ENCODE measurements around the gene CRADD.

Gene CRADD

GRCh38 chr12:93902736-93903562 lies 225.8 kb downstream of the CRADD start:
- Histone ChIP-seq H3K36me3 (ENCODE audit: control insufficient read depth in 2 of 2, insufficient read depth in 2 of 2, low read length in 2 of 2) (no peaks in the 10 kb centered on the region), H3K27me3 (ENCODE audit: control insufficient read depth in 2 of 2, insufficient read depth in 2 of 2, low read length in 2 of 2) (no peaks in the 10 kb centered on the region), H3K9ac (ENCODE audit: low read depth in 1 of 2, low read length in 2 of 2) (no peak overlapping the region), H3K9me3 (ENCODE audit: control insufficient read depth in 2 of 2, low read length in 2 of 2) (peaks cover 0 to 2% of the 10 kb centered on the region in 2 donors), H3K27ac (ENCODE audit: low read depth in 2 of 2, low read length in 2 of 2) (peak overlapping the region; percentile 10 to 32), H3K4me3 (ENCODE audit: low read length in 2 of 2) (no peak overlapping the region), H3K4me1 (ENCODE audit: control insufficient read depth in 2 of 2, insufficient read depth in 2 of 2, low read length in 2 of 2) (peaks cover 2 to 19% of the 10 kb centered on the region in 2 donors)

GRCh38 chr12:93904124-93904523 lies 226.9 kb downstream of the CRADD start:
- Histone ChIP-seq H3K4me1 (ENCODE audit: control insufficient read depth in 2 of 2, insufficient read depth in 2 of 2, low read length in 2 of 2) (peaks cover under 1 to 12% of the 10 kb centered on the region in 2 donors), H3K27ac (ENCODE audit: low read depth in 2 of 2, low read length in 2 of 2) (no peak overlapping the region), H3K4me3 (ENCODE audit: low read length in 2 of 2) (no peak overlapping the region), H3K9ac (ENCODE audit: low read depth in 1 of 2, low read length in 2 of 2) (no peak overlapping the region), H3K36me3 (ENCODE audit: control insufficient read depth in 2 of 2, insufficient read depth in 2 of 2, low read length in 2 of 2) (no peaks in the 10 kb centered on the region), H3K27me3 (ENCODE audit: control insufficient read depth in 2 of 2, insufficient read depth in 2 of 2, low read length in 2 of 2) (no peaks in the 10 kb centered on the region), H3K9me3 (ENCODE audit: control insufficient read depth in 2 of 2, low read length in 2 of 2) (peaks cover 0 to 2% of the 10 kb centered on the region in 2 donors)

- no peak overlapping the region for H3K9ac ChIP-seq (ENCODE audit: low read depth in 1 of 2, low read length in 2 of 2)
- H3K4me3 ChIP-seq (ENCODE audit: low read length in 2 of 2) = no peak overlapping the region
- H3K9me3 ChIP-seq (ENCODE audit: control insufficient read depth in 2 of 2, low read length in 2 of 2) = no peaks in the 10 kb centered on the region
- no peaks in the 10 kb centered on the region for H3K4me1 ChIP-seq (ENCODE audit: control insufficient read depth in 2 of 2, insufficient read depth in 2 of 2, low read length in 2 of 2)
- no peaks in the 10 kb centered on the region for H3K27me3 ChIP-seq (ENCODE audit: control insufficient read depth in 2 of 2, insufficient read depth in 2 of 2, low read length in 2 of 2)
- no peak overlapping the region for H3K27ac ChIP-seq (ENCODE audit: low read depth in 2 of 2, low read length in 2 of 2)
- H3K36me3 ChIP-seq (ENCODE audit: control insufficient read depth in 2 of 2, insufficient read depth in 2 of 2, low read length in 2 of 2) = no peaks in the 10 kb centered on the region
Observed at GRCh38 chr12:93908264-93908663, 231.1 kb downstream of the CRADD start.

GRCh38 chr12:93908846-93909567 lies 231.8 kb downstream of the CRADD start:
- Histone ChIP-seq H3K9ac (ENCODE audit: low read depth in 1 of 2, low read length in 2 of 2) (no peak overlapping the region), H3K4me3 (ENCODE audit: low read length in 2 of 2) (no peak overlapping the region), H3K27ac (ENCODE audit: low read depth in 2 of 2, low read length in 2 of 2) (no peak overlapping the region), H3K9me3 (ENCODE audit: control insufficient read depth in 2 of 2, low read length in 2 of 2) (no peaks in the 10 kb centered on the region), H3K4me1 (ENCODE audit: control insufficient read depth in 2 of 2, insufficient read depth in 2 of 2, low read length in 2 of 2) (no peaks in the 10 kb centered on the region), H3K36me3 (ENCODE audit: control insufficient read depth in 2 of 2, insufficient read depth in 2 of 2, low read length in 2 of 2) (no peaks in the 10 kb centered on the region), H3K27me3 (ENCODE audit: control insufficient read depth in 2 of 2, insufficient read depth in 2 of 2, low read length in 2 of 2) (no peaks in the 10 kb centered on the region)

- H3K4me1 ChIP-seq (ENCODE audit: control insufficient read depth in 2 of 2, insufficient read depth in 2 of 2, low read length in 2 of 2) = no peaks in the 10 kb centered on the region
- no peaks in the 10 kb centered on the region for H3K36me3 ChIP-seq (ENCODE audit: control insufficient read depth in 2 of 2, insufficient read depth in 2 of 2, low read length in 2 of 2)
- no peaks in the 10 kb centered on the region for H3K27me3 ChIP-seq (ENCODE audit: control insufficient read depth in 2 of 2, insufficient read depth in 2 of 2, low read length in 2 of 2)
- H3K9ac ChIP-seq (ENCODE audit: low read depth in 1 of 2, low read length in 2 of 2) = no peak overlapping the region
- H3K27ac ChIP-seq (ENCODE audit: low read depth in 2 of 2, low read length in 2 of 2) = no peak overlapping the region
- H3K4me3 ChIP-seq (ENCODE audit: low read length in 2 of 2) = no peak overlapping the region
- no peaks in the 10 kb centered on the region for H3K9me3 ChIP-seq (ENCODE audit: control insufficient read depth in 2 of 2, low read length in 2 of 2)
Observed at GRCh38 chr12:93911396-93911795, 234.2 kb downstream of the CRADD start.

GRCh38 chr12:93912086-93912733 lies 235.0 kb downstream of the CRADD start:
- no peak overlapping the region for H3K4me3 ChIP-seq (ENCODE audit: low read length in 2 of 2)
- H3K27ac ChIP-seq (ENCODE audit: low read depth in 2 of 2, low read length in 2 of 2) = no peak overlapping the region
- H3K27me3 ChIP-seq (ENCODE audit: control insufficient read depth in 2 of 2, insufficient read depth in 2 of 2, low read length in 2 of 2) = no peaks in the 10 kb centered on the region
- H3K9ac ChIP-seq (ENCODE audit: low read depth in 1 of 2, low read length in 2 of 2) = no peak overlapping the region
- H3K9me3 ChIP-seq (ENCODE audit: control insufficient read depth in 2 of 2, low read length in 2 of 2) = no peaks in the 10 kb centered on the region
- no peaks in the 10 kb centered on the region for H3K36me3 ChIP-seq (ENCODE audit: control insufficient read depth in 2 of 2, insufficient read depth in 2 of 2, low read length in 2 of 2)
- no peaks in the 10 kb centered on the region for H3K4me1 ChIP-seq (ENCODE audit: control insufficient read depth in 2 of 2, insufficient read depth in 2 of 2, low read length in 2 of 2)

GRCh38 chr12:93913845-93914244 lies 236.7 kb downstream of the CRADD start:
- no peaks in the 10 kb centered on the region for H3K4me1 ChIP-seq (ENCODE audit: control insufficient read depth in 2 of 2, insufficient read depth in 2 of 2, low read length in 2 of 2)
- H3K27me3 ChIP-seq (ENCODE audit: control insufficient read depth in 2 of 2, insufficient read depth in 2 of 2, low read length in 2 of 2) = no peaks in the 10 kb centered on the region
- H3K9me3 ChIP-seq (ENCODE audit: control insufficient read depth in 2 of 2, low read length in 2 of 2) = no peaks in the 10 kb centered on the region
- no peak overlapping the region for H3K9ac ChIP-seq (ENCODE audit: low read depth in 1 of 2, low read length in 2 of 2)
- H3K4me3 ChIP-seq (ENCODE audit: low read length in 2 of 2) = no peak overlapping the region
- no peak overlapping the region for H3K27ac ChIP-seq (ENCODE audit: low read depth in 2 of 2, low read length in 2 of 2)
- no peaks in the 10 kb centered on the region for H3K36me3 ChIP-seq (ENCODE audit: control insufficient read depth in 2 of 2, insufficient read depth in 2 of 2, low read length in 2 of 2)

DNA sequence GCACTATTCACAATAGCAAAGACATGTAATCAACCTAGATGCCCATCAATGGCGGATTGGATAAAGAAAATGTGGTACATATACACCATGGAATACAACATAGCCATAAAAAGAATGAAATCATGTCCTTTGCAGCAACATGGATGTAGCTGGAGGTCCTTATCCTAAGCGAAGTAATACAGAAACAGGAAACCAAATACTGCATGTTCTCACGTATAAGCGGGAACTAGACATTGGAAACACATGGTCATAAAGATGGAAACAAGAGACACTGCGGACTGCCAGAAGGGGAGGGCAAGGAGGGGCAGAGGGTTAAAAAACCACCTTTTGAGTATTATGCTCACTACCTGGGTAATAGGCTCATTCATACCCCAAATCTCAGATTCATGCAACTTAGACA lies 237.1 kb downstream of the CRADD start:
- Histone ChIP-seq H3K9ac (ENCODE audit: low read depth in 1 of 2, low read length in 2 of 2) (no peak overlapping the region), H3K27ac (ENCODE audit: low read depth in 2 of 2, low read length in 2 of 2) (no peak overlapping the region), H3K4me1 (ENCODE audit: control insufficient read depth in 2 of 2, insufficient read depth in 2 of 2, low read length in 2 of 2) (no peaks in the 10 kb centered on the region), H3K36me3 (ENCODE audit: control insufficient read depth in 2 of 2, insufficient read depth in 2 of 2, low read length in 2 of 2) (no peaks in the 10 kb centered on the region), H3K9me3 (ENCODE audit: control insufficient read depth in 2 of 2, low read length in 2 of 2) (no peaks in the 10 kb centered on the region), H3K4me3 (ENCODE audit: low read length in 2 of 2) (no peak overlapping the region), H3K27me3 (ENCODE audit: control insufficient read depth in 2 of 2, insufficient read depth in 2 of 2, low read length in 2 of 2) (no peaks in the 10 kb centered on the region)

GRCh38 chr12:93915411-93915810 lies 238.2 kb downstream of the CRADD start:
- H3K4me3 ChIP-seq (ENCODE audit: low read length in 2 of 2) = no peak overlapping the region
- H3K36me3 ChIP-seq (ENCODE audit: control insufficient read depth in 2 of 2, insufficient read depth in 2 of 2, low read length in 2 of 2) = no peaks in the 10 kb centered on the region
- no peaks in the 10 kb centered on the region for H3K27me3 ChIP-seq (ENCODE audit: control insufficient read depth in 2 of 2, insufficient read depth in 2 of 2, low read length in 2 of 2)
- no peak overlapping the region for H3K9ac ChIP-seq (ENCODE audit: low read depth in 1 of 2, low read length in 2 of 2)
- H3K9me3 ChIP-seq (ENCODE audit: control insufficient read depth in 2 of 2, low read length in 2 of 2) = no peaks in the 10 kb centered on the region
- H3K4me1 ChIP-seq (ENCODE audit: control insufficient read depth in 2 of 2, insufficient read depth in 2 of 2, low read length in 2 of 2) = no peaks in the 10 kb centered on the region
- no peak overlapping the region for H3K27ac ChIP-seq (ENCODE audit: low read depth in 2 of 2, low read length in 2 of 2)

DNA sequence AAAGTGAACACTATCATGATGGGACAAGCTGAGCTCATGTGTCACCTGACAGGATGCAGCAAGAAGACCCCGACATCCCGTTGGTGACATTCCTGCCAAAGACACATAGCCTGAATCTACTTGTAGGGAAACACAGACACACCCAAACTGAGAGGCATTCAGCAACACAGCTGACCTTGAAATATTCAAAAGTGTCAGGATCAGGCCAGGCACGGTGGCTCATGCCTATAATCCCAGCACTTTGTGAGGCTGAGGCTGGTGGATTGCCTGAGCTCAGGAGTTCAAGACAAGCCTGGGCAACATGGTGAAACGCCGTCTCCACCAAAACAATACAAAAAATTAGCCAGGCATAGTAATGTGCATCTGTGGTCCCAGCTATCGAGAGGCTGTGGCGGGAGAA lies 239.2 kb downstream of the CRADD start:
- Histone ChIP-seq H3K4me3 (ENCODE audit: low read length in 2 of 2) (no peak overlapping the region), H3K9me3 (ENCODE audit: control insufficient read depth in 2 of 2, low read length in 2 of 2) (no peaks in the 10 kb centered on the region), H3K27me3 (ENCODE audit: control insufficient read depth in 2 of 2, insufficient read depth in 2 of 2, low read length in 2 of 2) (no peaks in the 10 kb centered on the region), H3K36me3 (ENCODE audit: control insufficient read depth in 2 of 2, insufficient read depth in 2 of 2, low read length in 2 of 2) (no peaks in the 10 kb centered on the region), H3K27ac (ENCODE audit: low read depth in 2 of 2, low read length in 2 of 2) (no peak overlapping the region), H3K4me1 (ENCODE audit: control insufficient read depth in 2 of 2, insufficient read depth in 2 of 2, low read length in 2 of 2) (no peaks in the 10 kb centered on the region), H3K9ac (ENCODE audit: low read depth in 1 of 2, low read length in 2 of 2) (no peak overlapping the region)

All from mucosa of rectum (tissue), 2 donors.